Measurements from ENCODE around the gene CCNK.

CCNK gene

DNA sequence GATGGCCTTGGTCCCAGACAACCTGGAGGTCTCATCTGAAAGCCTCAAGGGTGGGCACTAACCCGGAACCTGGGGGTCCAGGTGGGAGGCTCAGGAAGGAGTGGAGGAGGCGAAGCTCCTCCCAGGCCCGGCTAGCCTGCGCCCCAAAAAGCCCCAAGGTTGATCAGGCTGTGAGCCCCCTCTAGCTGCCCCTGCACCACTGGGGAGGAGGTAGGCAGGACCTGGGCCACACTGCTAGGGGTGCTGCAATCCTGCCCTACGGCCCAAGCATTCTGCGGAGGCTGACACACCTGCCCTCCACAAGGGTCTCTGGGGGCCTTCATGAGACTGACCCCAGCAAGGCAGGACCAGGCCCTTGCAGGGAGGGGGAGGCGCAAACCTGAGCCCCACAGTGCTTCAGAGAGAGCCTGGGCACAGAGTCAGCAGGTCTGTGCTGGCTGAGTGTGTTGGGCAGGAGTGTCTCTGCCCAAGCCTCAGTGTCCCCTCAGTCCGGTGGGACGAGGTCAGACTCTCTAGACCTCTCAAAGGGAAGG is 70.9 kb downstream of the CCNK start:
- Histone ChIP-seq H3K79me2 (ENCODE audit: insufficient read depth, low read length) (peaks cover 33% of the 10 kb centered on the region; the same call in 1 of the 2 replicates), H2AFZ (ENCODE audit: low read length) (no peak overlapping the region), H3K36me3 (ENCODE audit: insufficient read depth, low read length) (no peaks in the 10 kb centered on the region), H4K20me1 (ENCODE audit: insufficient read depth, low read length, poor library complexity, severe bottlenecking) (no peaks in the 10 kb centered on the region), H3K9ac (ENCODE audit: low read depth, low read length, poor library complexity, severe bottlenecking) (no peak overlapping the region), H3F3A (ENCODE audit: low read depth) (no peaks in the 10 kb centered on the region), H3K4me1 (ENCODE audit: insufficient read depth, low read length, poor library complexity, severe bottlenecking) (no peaks in the 10 kb centered on the region), H3K4me2 (ENCODE audit: low read depth, low read length, poor library complexity, severe bottlenecking) (no peak overlapping the region), H3K9me2 (replicated peaks; ENCODE audit: low read depth, low read length) (no peaks in the 10 kb centered on the region), H3K4me3 (ENCODE audit: low read length, poor library complexity, severe bottlenecking) (no peak overlapping the region), H3K9me3 (ENCODE audit: insufficient read depth, low read depth, low read length) (no peaks in the 10 kb centered on the region), H3K27me3 (ENCODE audit: insufficient read depth, low read length, poor library complexity, severe bottlenecking) (no peaks in the 10 kb centered on the region)
- TF ChIP-seq EZH2phosphoT487 (IDR thresholded peaks at IDR 0.05; ENCODE audit: borderline replicate concordance), result no peak
- TF ChIP-seq, protein P1, sequence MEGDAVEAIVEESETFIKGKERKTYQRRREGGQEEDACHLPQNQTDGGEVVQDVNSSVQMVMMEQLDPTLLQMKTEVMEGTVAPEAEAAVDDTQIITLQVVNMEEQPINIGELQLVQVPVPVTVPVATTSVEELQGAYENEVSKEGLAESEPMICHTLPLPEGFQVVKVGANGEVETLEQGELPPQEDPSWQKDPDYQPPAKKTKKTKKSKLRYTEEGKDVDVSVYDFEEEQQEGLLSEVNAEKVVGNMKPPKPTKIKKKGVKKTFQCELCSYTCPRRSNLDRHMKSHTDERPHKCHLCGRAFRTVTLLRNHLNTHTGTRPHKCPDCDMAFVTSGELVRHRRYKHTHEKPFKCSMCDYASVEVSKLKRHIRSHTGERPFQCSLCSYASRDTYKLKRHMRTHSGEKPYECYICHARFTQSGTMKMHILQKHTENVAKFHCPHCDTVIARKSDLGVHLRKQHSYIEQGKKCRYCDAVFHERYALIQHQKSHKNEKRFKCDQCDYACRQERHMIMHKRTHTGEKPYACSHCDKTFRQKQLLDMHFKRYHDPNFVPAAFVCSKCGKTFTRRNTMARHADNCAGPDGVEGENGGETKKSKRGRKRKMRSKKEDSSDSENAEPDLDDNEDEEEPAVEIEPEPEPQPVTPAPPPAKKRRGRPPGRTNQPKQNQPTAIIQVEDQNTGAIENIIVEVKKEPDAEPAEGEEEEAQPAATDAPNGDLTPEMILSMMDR (conservative IDR thresholded peaks at IDR 0.05; ENCODE audit: low read length), result no peak

DNA sequence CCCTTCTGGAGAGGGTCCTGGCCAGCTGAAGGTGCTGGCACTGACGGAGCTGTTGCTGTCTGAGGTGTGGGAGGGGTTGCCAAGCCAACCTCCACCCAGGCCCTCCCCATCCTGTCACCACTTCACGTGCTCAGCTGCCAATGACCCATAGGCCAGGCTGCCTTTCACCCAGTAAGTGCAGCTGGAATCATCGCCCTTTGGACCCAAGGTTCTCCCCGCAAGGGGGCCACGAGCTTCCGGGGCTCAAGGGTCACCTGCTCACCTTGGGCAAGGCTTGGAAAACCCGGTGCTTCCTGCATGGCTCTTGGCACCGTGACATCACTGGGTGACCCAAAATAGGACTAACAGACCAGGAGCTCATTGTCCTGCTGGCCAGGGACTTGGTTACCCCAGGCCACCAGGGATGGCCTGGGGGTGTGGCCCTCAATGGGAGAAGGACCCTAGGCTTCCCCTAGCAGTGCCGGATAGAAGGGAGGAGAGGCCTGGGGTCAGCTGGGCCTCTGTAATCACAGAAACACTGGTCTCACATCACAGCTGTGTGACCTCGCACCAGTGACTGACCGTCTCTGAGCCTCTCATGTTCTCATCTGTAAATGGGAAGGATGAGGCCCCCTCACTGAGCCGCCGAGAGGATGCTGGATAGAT is 71.5 kb downstream of the CCNK start:
- no peak overlapping the region for H3K4me3 ChIP-seq (ENCODE audit: low read length, poor library complexity, severe bottlenecking)
- H3K27me3 ChIP-seq (ENCODE audit: insufficient read depth, low read length, poor library complexity, severe bottlenecking), result no peaks in the 10 kb centered on the region
- H2AFZ ChIP-seq (ENCODE audit: low read length), result no peak overlapping the region
- no peak overlapping the region for H3K9ac ChIP-seq (ENCODE audit: low read depth, low read length, poor library complexity, severe bottlenecking)
- TF ChIP-seq EZH2phosphoT487 (IDR thresholded peaks at IDR 0.05; ENCODE audit: borderline replicate concordance), result no peak
- TF ChIP-seq, protein P1 (conservative IDR thresholded peaks at IDR 0.05; ENCODE audit: low read length), result no peak
- H3K4me2 ChIP-seq (ENCODE audit: low read depth, low read length, poor library complexity, severe bottlenecking), result no peak overlapping the region
- no peaks in the 10 kb centered on the region for H3K9me2 ChIP-seq (replicated peaks; ENCODE audit: low read depth, low read length)
- no peaks in the 10 kb centered on the region for H3K4me1 ChIP-seq (ENCODE audit: insufficient read depth, low read length, poor library complexity, severe bottlenecking)
- no peaks in the 10 kb centered on the region for H3K36me3 ChIP-seq (ENCODE audit: insufficient read depth, low read length)
- no peaks in the 10 kb centered on the region for H3F3A ChIP-seq (ENCODE audit: low read depth)
- no peaks in the 10 kb centered on the region for H4K20me1 ChIP-seq (ENCODE audit: insufficient read depth, low read length, poor library complexity, severe bottlenecking)
- no peaks in the 10 kb centered on the region for H3K9me3 ChIP-seq (ENCODE audit: insufficient read depth, low read depth, low read length)
- peaks cover 37% of the 10 kb centered on the region; the same call in 1 of the 2 replicates for H3K79me2 ChIP-seq (ENCODE audit: insufficient read depth, low read length)

DNA sequence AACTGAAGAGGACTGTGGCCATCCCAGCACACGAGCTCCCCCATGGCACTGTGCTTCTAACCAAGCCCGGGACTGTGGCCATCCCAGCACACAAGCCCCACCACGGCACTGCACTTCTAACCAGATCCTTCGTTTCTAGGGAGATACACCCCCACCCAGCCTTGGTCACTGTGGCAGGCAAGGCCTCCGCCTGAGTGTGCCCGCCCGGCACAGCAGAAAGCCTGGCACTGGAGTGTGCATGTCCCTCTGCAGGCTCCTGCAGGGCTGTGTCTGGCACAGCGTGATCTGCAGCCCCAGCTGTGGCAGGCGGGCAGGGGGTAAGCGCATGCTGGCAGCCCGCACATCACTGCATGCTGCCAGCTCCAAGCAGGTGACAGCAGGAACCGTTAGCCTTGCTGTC is 73.0 kb downstream of the CCNK start:
- no peaks in the 10 kb centered on the region for H3K27me3 ChIP-seq (ENCODE audit: insufficient read depth, low read length, poor library complexity, severe bottlenecking)
- TF ChIP-seq EZH2phosphoT487 (IDR thresholded peaks at IDR 0.05; ENCODE audit: borderline replicate concordance), result no peak
- TF ChIP-seq, protein P1 (conservative IDR thresholded peaks at IDR 0.05; ENCODE audit: low read length), result no peak
- H4K20me1 ChIP-seq (ENCODE audit: insufficient read depth, low read length, poor library complexity, severe bottlenecking), result no peaks in the 10 kb centered on the region
- no peaks in the 10 kb centered on the region for H3F3A ChIP-seq (ENCODE audit: low read depth)
- H3K4me1 ChIP-seq (ENCODE audit: insufficient read depth, low read length, poor library complexity, severe bottlenecking), result no peaks in the 10 kb centered on the region
- no peaks in the 10 kb centered on the region for H3K36me3 ChIP-seq (ENCODE audit: insufficient read depth, low read length)
- no peak overlapping the region for H2AFZ ChIP-seq (ENCODE audit: low read length)
- no peaks in the 10 kb centered on the region for H3K9me3 ChIP-seq (ENCODE audit: insufficient read depth, low read depth, low read length)
- H3K9me2 ChIP-seq (replicated peaks; ENCODE audit: low read depth, low read length), result no peaks in the 10 kb centered on the region
- no peak overlapping the region for H3K4me2 ChIP-seq (ENCODE audit: low read depth, low read length, poor library complexity, severe bottlenecking)
- H3K79me2 ChIP-seq (ENCODE audit: insufficient read depth, low read length), result peaks cover 25% of the 10 kb centered on the region; the same call in 1 of the 2 replicates
- H3K4me3 ChIP-seq (ENCODE audit: low read length, poor library complexity, severe bottlenecking), result no peak overlapping the region
- H3K9ac ChIP-seq (ENCODE audit: low read depth, low read length, poor library complexity, severe bottlenecking), result no peak overlapping the region

Data from Loucy (cell line).